Sigmoid colon (tissue), 4 donors: ENCODE results near the gene EIF3F.

Experiments
- CTCF ChIP-seq, 4 experiments: fragments of 450-650 bp in 3 of 4; fragments of 200-600 bp in 1 of 4; IDR thresholded peaks; one replicate each; pipeline ENCODE4 v1.5.1; 2016 to 2019; ENCODE audit warnings: antibody characterized with exemption in 4 of 4, mild to moderate bottlenecking in 3 of 4, moderate library complexity in 2 of 4
- EP300 ChIP-seq, 4 donors: sonication (generic); formaldehyde crosslinking; IDR thresholded peaks; one replicate each; pipeline ENCODE4 v1.6.1; 2017; ENCODE audit warnings: antibody characterized with exemption in 4 of 4
- POLR2A ChIP-seq, 2 donors: fragments of 450-650 bp; IDR thresholded peaks; one replicate each; pipeline ENCODE4 v1.6.1; 2016; ENCODE audit warnings: antibody characterized with exemption in 2 of 2, mild to moderate bottlenecking in 2 of 2, moderate library complexity in 2 of 2
- POLR2AphosphoS5 ChIP-seq, 4 donors: sonication (generic); formaldehyde crosslinking; IDR thresholded peaks; one replicate each; pipeline ENCODE4 v1.6.1; 2017; ENCODE audit warnings: antibody characterized with exemption in 4 of 4

DNA sequence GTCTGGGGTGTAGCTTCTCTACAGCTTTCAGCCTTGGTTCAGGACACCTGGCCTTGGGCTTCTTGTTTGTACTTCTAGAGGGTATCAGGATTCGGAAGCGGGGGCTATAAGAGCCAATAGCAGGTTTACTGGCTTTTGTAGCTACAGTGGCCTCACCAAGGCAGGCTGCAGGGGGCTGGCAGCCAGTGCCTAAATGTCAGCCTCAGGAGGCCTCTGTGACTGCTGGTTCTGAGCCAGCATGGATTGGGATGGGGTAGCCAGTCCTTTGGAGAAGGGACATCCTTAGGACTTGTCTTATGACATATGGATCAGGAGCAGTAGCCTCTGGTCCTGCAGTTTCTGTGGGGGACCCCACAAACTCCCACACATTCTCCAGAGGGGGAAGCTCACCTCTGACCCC is 29.9 kb downstream of the EIF3F start:
- TF ChIP-seq POLR2A (IDR thresholded peaks at IDR 0.05) (no peak), CTCF (IDR thresholded peaks at IDR 0.05) (no peak), EP300 (IDR thresholded peaks at IDR 0.05) (no peak), POLR2AphosphoS5 (IDR thresholded peaks at IDR 0.05) (no peak)
